NCI-H146 treated with DMSO at 0.1 percent for 48 hours (cell line): ENCODE data around the gene PRDX2.
"Not testable (repeated sequence)": the region's sequence is repeated elsewhere in the genome, so short reads cannot be mapped to it uniquely, and the experiment has no call there.

Experiments
- DNase-seq: peaks from one replicate; lab custom pipeline; 2025; ENCODE audit not compliant: unreplicated experiment; lab: John Stamatoyannopoulos, UW

The PRDX2 gene

DNA sequence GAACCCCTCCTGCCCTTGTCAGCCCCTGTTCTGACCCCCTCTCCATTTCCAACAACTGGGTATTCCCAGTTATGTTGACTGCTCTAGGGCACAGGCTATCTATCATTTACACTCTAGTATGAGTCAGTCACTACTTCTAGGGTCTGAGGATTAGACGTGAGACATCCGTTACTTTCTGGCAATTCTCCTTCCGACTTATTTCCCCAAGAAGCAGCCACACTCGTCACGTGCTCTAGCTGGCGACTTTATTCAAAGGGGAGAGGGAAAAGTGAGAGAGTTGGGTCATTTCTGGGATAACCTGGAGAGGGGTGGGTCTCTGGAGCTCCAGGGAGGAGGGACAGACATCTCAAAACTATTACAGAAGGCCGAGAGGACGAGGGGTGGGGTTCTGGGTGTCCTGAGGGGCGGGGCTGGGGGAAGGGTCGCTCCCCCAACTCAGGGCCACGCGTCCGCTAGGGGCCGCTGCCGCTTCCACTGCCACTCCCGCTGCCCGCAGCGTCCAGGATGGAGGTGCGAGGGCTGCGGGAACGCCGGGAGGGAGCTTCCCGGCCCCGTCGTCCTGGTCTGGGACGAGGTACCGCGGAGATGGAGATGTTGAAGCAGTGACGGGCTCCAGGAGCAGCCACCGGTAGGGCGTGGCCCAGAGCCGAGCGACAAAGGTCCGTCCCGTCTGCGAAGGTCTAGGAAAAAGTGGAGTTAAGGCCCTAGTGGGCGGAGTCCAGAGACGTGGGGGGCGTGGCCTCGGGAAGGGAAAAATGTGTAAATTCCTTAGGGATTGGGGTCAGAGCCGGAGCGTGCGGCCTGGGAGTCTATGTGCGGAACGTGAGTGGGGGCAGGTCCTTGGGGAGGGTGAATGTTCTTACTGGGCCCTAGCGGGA lies 23.9 kb upstream of the PRDX2 start:
- peak; percentile 60 for DNase-seq

DNA sequence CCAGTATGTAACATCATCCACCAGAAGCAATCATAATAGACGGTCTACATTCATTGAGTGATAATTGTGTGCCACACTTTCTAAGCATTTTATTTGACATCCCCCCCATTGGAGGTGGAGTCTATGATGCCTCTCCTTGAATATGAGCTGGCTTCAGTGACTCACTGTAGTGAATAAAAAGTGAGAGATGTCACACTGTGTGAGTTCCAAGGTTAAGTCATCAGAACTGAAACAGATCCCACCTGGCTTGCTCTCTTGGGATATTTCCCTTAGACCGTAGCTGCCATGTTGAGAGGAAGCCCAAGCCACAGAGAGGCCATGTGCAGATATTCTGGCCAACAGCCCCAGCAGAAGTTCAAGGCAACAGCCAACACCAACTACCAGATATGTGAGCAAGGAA lies 20.2 kb upstream of the PRDX2 start:
- no peak for DNase-seq

DNA sequence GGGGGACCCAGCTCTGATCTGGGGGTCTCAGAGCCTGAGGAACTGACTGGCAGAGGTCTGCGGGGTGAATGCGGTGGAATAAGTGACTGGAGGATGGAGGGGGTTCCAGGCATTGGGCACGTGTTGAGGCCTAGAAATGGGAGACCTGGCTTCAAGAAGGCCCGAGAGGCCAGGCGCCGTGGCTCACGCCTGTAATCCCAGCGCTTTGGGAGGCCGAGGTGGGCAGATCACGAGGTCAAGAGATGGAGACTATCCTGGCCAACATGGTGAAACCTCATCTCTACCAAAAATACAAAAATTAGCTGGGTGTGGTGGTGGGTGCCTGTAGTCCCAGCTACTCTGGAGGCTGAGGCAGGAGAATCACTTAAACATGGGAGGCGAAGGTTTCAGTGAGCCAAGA lies 16.2 kb upstream of the PRDX2 start:
- not testable (repeated sequence) for DNase-seq

DNA sequence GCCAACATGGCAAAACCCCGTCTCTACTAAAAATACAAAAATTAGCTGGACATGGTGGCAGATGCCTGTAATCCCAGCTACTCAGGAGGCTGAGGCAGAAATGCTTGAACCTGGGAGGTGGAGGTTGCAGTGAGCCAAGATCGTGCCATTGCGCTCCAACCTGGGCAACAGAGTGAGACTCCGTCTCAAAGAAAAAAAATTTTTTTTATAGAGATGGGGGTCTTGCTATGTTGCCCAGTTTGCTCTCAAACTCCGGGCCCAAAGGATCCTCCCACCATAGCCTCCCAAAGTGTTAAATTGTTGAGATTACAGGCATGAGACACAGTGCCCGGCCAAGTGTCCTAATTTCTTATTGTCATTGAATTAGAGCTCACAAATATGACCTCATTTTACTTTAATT lies 15.6 kb upstream of the PRDX2 start:
- DNase-seq = not testable (repeated sequence)

DNA sequence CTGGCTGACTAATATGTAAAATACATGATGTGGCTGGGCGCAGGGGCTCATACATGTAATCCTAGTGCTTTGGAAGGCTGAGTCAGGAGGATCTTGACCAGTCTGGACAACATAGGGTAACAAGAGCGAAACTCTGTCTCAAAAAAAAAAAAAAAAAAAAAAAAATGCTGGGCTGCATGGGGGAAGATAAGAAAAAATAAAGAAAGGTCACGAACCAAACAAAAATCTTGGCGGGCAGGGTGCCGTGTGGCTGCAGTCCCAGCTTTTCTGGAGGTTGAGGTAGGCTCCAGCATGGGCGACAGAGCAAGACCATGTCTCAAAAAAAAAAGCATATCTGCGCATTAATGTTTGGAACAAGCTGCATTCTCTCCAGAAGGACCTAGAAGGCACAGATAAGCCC lies 13.5 kb upstream of the PRDX2 start:
- no peak for DNase-seq

DNA sequence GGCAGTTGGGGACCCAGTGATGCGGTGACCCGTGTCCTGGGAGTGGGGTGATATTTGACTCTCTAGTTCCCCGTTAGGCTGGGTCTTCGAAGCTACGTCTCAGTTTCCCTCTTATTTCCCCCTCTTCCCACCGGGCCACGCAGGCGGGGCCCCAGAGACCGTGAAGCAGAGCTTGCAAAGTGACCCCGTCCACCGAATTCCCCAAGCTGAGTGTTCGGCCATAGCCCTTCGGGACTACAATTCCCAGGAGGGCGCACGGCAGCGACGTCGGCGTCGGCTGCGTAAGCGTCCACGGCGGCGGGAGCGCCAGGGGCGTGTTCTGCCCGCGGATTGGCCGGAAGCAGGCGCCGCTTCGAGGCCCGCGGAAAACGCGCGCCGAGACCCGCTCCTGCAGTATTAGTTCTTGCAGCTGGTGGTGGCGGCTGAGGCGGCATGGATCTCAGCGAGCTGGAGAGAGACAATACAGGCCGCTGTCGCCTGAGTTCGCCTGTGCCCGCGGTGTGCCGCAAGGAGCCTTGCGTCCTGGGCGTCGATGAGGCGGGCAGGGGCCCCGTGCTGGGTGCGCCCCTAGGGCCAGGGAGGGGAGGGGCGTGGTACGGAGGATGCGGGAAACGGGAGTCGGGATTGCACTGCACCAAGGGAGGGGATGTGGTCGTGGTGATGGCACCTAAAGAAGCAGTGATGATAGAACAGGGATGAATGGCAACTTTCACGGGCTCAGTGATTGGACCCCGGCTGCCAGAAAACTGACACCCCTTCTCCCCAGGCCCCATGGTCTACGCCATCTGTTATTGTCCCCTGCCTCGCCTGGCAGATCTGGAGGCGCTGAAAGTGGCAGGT lies 4.9 kb upstream of the PRDX2 start, which contains the start of gene RNASEH2A:
RNASEH2A (plus strand) TSS at position 343 of the 840 bp plus-strand sequence; CDS start at position 433, 90 bp downstream.
- peak; percentile 87 for DNase-seq

DNA sequence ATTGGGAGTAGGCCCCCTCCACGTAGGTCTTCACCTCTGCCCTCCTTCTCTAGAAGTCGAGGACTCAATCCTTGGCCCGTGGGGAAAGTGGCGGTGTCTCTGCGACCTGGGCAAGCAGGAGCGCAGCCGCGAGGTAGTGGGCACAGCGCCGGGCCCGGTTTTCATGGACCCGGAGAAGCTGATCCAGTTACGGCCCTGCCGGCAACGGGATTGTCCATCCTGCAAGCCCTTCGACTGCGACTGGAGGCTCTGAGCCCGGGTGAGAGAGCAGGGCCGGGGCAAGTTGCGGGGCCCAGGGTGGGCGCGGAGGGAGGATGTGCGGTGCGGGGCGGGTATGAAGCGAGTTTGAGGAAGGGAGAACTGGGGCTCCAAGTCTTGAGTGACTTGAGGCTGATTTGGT lies 2.5 kb upstream of the PRDX2 start:
- no peak for DNase-seq

DNA sequence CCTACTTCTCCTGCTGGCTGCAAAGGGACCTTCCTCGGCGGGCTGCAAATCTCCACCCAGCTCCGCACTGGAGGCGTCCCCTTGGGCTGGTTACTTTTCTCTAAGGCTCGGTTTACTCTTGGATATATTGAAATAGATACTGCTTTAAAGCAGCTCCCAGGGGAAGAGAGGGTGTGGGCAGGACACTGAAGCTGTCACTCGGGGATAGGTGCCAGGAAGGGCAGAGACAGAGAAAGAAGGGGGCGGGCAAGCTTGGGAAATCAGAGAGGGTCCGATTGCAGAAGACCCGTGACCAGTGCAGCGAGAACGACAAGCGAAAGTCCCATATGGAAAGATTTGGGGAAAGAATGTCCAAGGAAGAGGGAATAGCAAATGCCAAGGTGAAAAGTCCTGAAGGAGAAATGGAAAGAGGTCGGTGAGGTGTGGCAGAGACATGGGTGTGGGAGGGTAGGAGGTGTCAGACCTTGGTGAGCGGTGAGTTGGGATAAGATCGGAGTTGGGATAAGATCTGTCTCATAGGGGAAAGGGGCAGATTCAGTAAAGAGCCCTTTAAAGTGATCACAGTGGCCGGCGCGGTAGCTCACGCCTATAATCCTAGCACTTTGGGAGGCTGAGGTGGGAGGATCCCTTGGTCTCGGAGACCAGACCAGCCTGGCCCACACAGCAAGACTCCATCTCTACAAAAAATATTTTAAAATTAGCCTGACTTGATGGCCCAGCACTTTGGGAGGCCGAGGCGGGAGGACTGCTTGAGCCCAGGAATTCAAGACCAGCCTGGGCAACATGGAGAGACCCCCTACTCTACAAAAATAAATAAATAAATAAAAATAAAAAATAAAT lies 887 bp upstream of the PRDX2 start:
- DNase-seq = no peak

DNA sequence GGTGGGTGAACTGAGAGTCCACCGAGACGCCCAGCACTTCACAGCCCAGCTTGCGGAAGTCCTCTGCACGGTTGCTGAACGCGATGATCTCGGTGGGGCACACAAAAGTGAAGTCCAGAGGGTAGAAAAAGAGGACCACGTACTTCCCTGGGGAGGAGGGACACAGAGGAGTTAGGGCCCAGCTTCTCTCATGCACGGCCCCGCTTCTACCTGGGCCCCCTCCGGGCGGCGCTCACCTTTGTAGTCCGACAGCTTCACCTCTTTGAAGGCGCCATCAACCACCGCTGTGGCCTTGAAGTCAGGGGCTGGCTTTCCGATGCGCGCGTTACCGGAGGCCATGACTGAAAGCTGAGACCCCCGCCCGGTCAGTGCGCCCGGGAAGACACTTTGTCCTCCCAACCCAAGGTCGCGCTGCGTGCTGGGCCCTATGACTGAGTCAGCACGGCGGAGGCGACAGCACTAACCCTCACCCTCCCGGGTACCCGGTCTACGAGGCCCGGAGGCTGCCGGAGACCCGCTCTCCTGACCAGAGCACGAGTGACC lies 606 bp downstream of the PRDX2 start:
- DNase-seq = no peak

DNA sequence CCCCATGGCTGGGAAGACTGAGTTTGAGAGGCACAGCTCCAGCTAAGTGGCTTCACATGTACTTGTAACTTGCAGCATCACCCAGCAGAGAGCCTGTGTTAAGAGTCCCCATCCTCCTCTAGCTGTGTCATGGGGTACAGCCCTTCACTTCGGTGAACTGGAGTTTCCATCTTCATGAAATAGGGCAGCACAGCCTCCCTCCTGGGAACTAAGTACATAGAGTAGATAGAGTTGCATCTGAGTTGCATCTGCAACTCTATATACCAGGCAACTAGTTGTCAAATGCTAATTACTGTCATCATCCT lies 1.2 kb downstream of the PRDX2 start:
- no peak for DNase-seq

DNA sequence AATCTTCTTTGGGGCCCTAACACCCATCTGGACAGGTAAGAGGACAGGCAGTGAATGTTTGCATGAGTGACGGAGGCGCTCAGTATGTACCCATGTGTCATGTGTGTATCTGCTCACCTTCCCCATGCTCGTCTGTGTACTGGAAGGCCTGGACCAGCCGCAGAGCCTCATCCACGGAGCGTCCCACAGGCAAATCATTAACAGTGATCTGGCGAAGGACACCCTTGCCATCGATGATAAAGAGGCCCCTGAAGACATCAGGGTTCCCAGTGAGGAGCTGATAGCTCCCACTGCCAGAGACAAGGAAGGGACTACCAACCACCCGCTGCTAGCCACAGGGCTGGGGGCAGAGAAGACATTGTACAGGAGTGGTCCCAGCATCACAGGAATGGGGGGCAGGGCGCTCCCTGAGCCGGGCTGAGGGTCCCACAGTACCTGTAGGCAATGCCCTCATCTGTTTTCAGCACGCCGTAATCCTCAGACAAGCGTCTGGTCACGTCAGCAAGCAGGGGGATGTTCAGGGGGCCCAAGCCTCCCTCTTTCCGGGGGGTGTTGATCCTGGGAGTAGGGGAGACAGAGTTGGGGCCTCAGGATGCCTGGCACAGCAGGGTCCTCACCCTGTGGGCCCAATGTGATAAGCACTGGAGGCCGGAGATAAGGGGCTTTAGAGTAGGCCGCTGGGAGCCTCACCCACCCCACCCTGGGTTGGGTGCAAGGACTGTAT lies 1.7 kb downstream of the PRDX2 start:
- no peak for DNase-seq

DNA sequence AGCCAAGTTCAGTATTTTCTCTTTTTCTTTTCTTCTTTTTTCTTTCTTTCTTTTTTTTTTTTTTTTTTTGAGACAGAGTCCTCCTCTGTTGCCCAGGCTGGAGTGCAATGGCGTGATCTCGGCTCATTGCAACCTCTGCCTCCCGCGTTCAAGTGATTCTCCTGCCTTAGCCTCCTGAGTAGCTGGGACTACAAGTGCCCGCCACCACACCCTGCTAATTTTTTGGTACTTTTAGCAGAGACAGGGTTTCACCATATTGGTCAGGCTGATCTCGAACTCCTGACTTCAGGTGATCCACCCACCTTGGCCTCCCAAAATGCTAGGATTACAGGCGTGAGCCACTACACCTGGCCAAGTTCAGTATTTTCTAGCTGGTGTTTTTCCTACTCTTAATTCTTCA lies 4.0 kb downstream of the PRDX2 start:
- not testable (repeated sequence) for DNase-seq

DNA sequence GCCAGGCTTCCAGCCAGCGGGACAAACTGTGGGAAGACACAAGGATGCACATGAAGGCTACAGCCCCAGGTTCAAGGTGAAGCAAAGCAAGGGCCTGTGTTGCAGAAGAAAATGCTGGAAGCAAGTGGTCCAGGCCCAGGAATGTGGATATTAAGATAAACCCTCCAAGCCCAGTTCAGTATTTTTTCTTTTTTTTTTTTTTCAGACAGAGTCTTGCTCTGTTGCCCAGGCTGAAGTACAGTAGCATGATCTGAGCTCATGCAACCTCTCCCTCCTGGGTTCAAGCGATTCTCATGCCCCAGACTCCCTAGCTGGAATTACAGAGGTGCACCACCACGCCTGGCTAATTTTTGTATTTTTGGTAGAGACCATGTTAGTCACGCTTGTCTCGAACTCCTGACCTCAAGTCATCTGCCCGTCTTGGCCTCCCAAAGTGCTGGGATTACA lies 4.4 kb downstream of the PRDX2 start:
- DNase-seq = no peak

DNA sequence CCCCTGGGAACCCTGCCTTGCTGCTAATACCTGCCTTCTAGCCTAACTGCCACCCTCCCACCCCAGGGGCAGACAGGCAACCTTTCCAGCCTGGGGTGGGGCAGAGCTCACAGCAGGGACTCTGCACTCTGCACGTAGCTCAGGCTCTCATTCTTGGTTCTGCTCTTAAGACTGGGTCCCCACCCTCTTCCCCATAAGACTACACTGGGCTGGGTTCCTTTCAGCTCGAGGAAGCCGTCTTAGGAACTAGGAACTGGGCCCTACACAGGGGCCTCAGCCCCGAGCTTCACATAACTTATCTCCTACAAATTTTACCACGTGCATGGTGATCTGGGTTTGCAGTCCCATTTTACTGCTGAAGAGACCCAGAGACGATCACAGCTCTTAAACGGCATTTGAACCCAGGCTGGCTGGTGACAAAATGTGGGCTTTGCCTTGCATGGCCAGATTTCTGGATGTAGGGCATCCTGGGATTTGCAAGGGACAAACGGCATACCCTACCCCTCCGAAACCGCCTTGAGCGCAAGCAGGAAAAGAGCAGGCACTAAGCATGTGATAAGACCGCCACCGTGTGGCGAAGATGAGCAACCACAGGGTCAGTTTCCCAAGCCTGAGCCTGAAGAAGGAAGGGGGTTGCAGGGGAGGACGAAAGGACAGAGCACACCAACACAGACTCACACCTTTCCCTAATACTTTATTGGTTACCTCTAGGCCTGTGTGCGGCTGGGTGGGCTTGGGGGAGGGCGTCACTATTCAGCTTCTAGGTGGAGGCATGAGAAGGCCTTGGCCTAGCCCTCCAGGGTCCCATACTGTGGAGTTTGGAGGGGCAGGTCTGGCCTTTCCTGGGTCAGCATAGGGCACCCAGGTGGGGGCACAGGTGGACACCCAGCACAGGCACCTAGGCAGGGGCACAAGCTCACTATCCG lies 5.2 kb downstream of the PRDX2 start:
- DNase-seq = peak; percentile 82

DNA sequence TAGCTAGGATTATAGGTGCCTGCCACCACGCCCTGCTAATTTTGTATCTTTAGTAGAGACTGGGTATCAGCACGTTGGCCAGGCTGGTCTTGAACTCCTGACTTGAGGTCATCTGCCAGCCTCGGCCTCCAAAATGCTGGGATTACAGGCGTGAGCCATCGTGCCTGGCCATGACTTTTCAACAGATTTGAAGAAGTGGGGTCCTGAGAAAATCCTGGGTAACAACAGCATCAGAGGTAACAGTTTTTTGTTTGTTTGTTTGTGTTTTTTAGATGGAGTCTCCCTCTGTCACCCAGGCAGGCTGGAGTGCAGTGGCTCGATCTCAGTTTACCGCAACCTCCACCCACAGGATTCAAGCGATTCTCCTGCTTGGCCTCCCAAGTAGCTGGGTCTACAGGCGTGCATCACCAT lies 6.6 kb downstream of the PRDX2 start:
- DNase-seq = no peak

DNA sequence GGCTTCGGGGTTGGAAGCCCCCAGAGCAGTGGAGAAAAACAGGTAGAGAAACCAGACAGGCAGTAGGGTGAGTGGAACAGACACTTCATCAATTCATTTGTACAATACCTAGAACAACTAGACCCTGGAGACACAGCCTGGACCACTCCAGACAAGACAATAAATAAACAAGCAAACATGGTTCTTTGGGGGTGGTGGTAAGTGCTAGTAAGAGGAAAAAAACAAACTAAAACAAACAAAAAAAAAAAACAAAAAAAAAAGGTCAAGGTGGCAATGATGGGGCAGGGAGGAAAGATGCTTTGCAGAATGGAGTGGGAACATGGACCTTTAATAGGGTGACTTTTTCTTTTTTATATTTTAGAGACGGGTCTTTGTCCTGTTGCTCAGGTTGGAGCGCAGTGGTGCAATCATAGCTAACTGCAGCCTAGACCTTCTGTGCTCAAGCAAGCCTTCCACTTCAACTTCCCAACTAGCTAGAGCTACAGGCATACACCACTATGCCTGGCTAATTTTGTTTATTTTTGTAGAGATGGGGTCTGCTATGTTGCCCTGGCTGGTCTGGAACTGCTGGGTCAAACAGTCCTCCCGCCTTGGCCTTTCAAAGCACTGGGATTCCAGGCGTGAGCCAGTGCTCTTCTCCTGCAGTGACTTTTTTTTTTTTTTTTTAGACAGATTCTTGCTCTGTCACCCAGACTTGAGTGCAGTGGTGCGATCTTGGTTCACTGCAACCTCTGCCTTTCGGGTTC lies 7.2 kb downstream of the PRDX2 start:
- no peak for DNase-seq

DNA sequence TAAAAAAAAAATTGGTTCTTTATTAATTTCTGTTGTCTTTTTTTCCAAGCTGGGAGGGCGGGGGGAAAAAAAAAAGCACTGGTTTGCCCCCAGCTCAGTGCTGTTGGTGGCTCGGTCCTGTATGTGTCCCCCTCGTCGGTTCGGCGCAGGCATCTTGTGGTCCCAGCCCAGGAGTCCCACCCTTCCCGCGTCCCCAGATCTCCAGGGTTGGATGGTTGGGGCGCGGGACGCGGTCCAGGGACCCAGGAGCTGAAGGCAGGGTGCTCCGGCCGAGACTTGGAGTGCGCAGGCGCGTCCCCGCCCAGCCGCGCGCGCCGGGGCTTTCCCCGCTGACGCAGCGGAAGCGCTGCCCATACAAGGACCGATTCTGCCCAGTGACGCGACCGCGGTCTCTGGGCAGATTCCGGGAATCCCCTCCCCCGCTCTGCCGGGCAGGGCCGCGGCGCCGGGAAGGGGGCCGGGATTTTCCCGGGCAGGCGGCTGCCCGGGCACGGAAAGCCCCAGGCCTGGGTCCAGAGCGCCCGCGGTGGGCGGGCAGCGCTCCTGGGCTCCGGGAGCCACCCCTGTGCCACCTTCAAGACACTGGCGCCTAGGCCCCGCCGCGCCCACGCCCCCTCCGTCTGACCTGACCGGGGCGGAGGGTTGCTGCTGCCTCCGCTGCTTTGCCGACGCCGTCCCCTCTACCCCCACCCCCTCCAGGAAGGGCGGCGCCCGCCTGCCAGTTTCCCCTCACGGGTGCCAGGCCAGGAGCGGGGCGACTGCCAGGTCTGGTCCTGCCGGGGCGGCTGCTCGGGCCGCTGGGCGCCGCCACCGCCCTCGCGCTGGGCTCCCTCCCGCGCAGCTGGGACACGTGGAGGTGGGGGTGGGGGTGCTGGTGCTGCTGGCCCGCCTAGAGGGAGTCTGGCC lies 8.1 kb downstream of the PRDX2 start:
- DNase-seq = peak; percentile 89
